GM12878 (cell line): ENCODE measurements around the gene KLHL26. TPM values are rescaled to one million over a fixed set of nuclear protein-coding genes. Genes with fewer than 3 reads are reported as not detected.

Experiments used
- ASH2L ChIP-seq: fragments of 300-600, 200-600 bp; sonication (generic); IDR thresholded peaks from 2 replicates; pipeline ENCODE4 v1.6.1; 2017; ENCODE audit warnings: low read depth, mild to moderate bottlenecking, borderline replicate concordance
- BACH1 ChIP-seq: fragments of 450-650 bp; IDR thresholded peaks from 2 replicates; pipeline ENCODE4 v1.6.1; 2017; ENCODE audit warnings: mild to moderate bottlenecking, borderline replicate concordance
- CUX1 ChIP-seq: IDR thresholded peaks from 2 replicates; pipeline ENCODE4 v1.6.1; 2012; ENCODE audit warnings: improper control_type of control experiment, low read depth, low read length; ENCODE audit not compliant: insufficient replicate concordance
- DPF2 ChIP-seq: fragments of 450-650 bp; IDR thresholded peaks from 2 replicates; pipeline ENCODE4 v1.6.1; 2017; ENCODE audit warnings: mild to moderate bottlenecking
- E2F4 ChIP-seq: IDR thresholded peaks from 2 replicates; pipeline ENCODE4 v1.6.1; 2012; ENCODE audit warnings: low read depth, low read length, improper control_type of control experiment
- ESRRA ChIP-seq: IDR thresholded peaks from 2 replicates; pipeline ENCODE4 v1.6.1; 2012; ENCODE audit warnings: mild to moderate bottlenecking, low read length, improper control_type of control experiment
- FOXM1 ChIP-seq: IDR thresholded peaks from 2 replicates; pipeline ENCODE4 v1.6.1; 2012; ENCODE audit warnings: low read depth, mild to moderate bottlenecking, inconsistent platforms, low read length, moderate library complexity
- JUNB ChIP-seq: IDR thresholded peaks from 2 replicates; pipeline ENCODE4 v1.6.1; 2016; ENCODE audit warnings: antibody characterized with exemption, mild to moderate bottlenecking
- MTA3 ChIP-seq: IDR thresholded peaks from 2 replicates; pipeline ENCODE4 v1.6.1; 2012; ENCODE audit warnings: low read length, inconsistent platforms, borderline replicate concordance
- PKNOX1 ChIP-seq: fragments of 450-650 bp; IDR thresholded peaks from 2 replicates; pipeline ENCODE4 v1.6.1; 2016; ENCODE audit warnings: mild to moderate bottlenecking
- SMARCA5 ChIP-seq: fragments of 450-650 bp; IDR thresholded peaks from 2 replicates; pipeline ENCODE4 v1.6.1; 2017; ENCODE audit warnings: mild to moderate bottlenecking
- SUZ12 ChIP-seq: fragments of 200-600 bp; sonication (generic); IDR thresholded peaks from one replicate; pipeline ENCODE4 v1.6.1; 2018; ENCODE audit warnings: antibody characterized with exemption, mild to moderate bottlenecking; ENCODE audit not compliant: unreplicated experiment
- TAF1 ChIP-seq: IDR thresholded peaks from 2 replicates; pipeline ENCODE4 v1.6.1; 2011; ENCODE audit warnings: mild to moderate bottlenecking, low read depth, low read length, borderline replicate concordance
- TBL1XR1 ChIP-seq: IDR thresholded peaks from 2 replicates; pipeline ENCODE4 v1.6.1; 2012; ENCODE audit warnings: low read depth, low read length, improper control_type of control experiment
- ZNF384 ChIP-seq: IDR thresholded peaks from 2 replicates; pipeline ENCODE4 v1.6.1; 2012; ENCODE audit warnings: low read depth, mild to moderate bottlenecking, low read length, improper control_type of control experiment, borderline replicate concordance
- ZSCAN29 ChIP-seq: fragments of 450-650 bp; IDR thresholded peaks from 2 replicates; pipeline ENCODE4 v1.6.1; 2017; ENCODE audit warnings: mild to moderate bottlenecking, moderate library complexity
- polyA plus RNA-seq, 11 experiments: library from polyadenylated mRNA; depleted of rRNA in 4 of 11; unstranded in 6 of 11; stranded (reverse) in 5 of 11; fragments of >200 nt; fragmentation: Nextera tagmentation in 4 of 11; fragmentation: Illumina TruSeq in 1 of 11; extraction: Ambion mirVana in 4 of 11; extraction: Trizol in 1 of 11; gene quantifications; 1 replicate in 1 of 11; 2 replicates in 10 of 11; pipeline versions ENCODE4 v1.2.1 to v1.2.3, GENCODE V29; 2011 to 2016; ENCODE audit warnings: inconsistent platforms in 2 of 11, missing spikeins in 2 of 11, low read depth in 1 of 11
- total RNA-seq, 4 experiments: library from RNA; depleted of rRNA in 3 of 4; stranded (reverse); fragments of >200 nt in 3 of 4; fragmentation: Illumina TruSeq in 1 of 4; extraction: Trizol in 1 of 4; gene quantifications; 2 replicates each; pipeline versions ENCODE4 v1.2.1 to v1.2.3, GENCODE V29; 2013 to 2021
- TF ChIP-seq, protein P1 (sequence below): fragments of 450-650 bp; IDR thresholded peaks from 2 replicates; pipeline ENCODE4 v1.6.1; 2014; ENCODE audit warnings: mild to moderate bottlenecking
- TF ChIP-seq, protein P2 (sequence below): fragments of 450-650 bp; IDR thresholded peaks from 2 replicates; pipeline ENCODE4 v1.6.1; 2017; ENCODE audit warnings: antibody characterized with exemption, mild to moderate bottlenecking, moderate library complexity

The KLHL26 gene
- total and polyA plus RNA-seq, 10 of the 15 experiments (the other 5 are each of a cell fraction or from before 2014, with no cell fraction given), result 0.18 to 14.6 (median 2.9) TPM

DNA sequence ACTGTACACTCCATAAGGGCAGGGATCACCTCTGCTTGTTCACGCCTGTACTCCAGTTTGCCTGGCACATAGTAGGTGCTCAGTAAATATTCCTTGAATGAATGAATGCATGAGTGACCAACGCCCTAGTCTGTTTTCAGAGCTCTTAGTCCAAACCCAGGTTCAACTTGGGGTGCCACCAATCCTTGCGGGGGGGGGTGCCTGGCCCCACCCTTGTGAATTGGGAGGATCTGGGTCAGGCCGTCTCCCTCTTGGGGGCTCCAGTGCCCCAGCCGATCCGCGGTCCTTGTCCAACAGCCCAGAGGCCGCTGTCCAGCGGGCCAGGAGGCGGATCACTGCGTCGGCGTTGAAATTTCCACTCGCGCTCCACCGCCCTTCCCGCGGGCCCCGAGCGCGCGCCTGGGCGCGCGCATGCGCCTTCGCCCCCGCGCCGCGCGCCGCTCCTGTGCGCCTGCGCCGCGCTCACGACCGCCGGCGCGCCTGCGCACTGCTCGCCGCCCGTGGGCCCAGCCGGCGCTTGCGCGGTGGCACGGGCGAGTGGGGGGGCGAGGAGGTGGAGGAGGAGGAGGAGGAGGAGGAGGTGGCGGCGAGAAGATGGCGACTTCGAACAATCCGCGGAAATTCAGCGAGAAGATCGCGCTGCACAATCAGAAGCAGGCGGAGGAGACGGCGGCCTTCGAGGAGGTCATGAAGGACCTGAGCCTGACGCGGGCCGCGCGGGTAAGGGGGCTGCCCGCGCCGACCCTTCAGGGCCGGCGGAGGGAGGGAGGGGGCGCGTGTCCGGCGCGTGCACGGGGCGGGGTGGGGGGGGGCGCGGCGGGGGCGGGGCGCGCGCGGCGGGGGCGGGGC lies 46.5 kb downstream of the KLHL26 start, which contains the start of gene CRTC1 (continued):
- peak; percentile 82; the same call in 1 of the 2 replicates for TF ChIP-seq TAF1
- TF ChIP-seq ZNF384, result no peak
- TF ChIP-seq TBL1XR1, result no peak
- no peak for TF ChIP-seq PKNOX1
- TF ChIP-seq, protein P1, sequence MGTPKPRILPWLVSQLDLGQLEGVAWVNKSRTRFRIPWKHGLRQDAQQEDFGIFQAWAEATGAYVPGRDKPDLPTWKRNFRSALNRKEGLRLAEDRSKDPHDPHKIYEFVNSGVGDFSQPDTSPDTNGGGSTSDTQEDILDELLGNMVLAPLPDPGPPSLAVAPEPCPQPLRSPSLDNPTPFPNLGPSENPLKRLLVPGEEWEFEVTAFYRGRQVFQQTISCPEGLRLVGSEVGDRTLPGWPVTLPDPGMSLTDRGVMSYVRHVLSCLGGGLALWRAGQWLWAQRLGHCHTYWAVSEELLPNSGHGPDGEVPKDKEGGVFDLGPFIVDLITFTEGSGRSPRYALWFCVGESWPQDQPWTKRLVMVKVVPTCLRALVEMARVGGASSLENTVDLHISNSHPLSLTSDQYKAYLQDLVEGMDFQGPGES, result no peak
- TF ChIP-seq ASH2L, result no peak
- TF ChIP-seq FOXM1, result no peak
- TF ChIP-seq E2F4, result no peak
- TF ChIP-seq JUNB, result no peak
- no peak for TF ChIP-seq SMARCA5
- TF ChIP-seq MTA3, result no peak
- no peak for TF ChIP-seq SUZ12
- peak; percentile 48; the same call in 1 of the 2 replicates for TF ChIP-seq BACH1
- no peak for TF ChIP-seq ZSCAN29
- TF ChIP-seq, protein P2, sequence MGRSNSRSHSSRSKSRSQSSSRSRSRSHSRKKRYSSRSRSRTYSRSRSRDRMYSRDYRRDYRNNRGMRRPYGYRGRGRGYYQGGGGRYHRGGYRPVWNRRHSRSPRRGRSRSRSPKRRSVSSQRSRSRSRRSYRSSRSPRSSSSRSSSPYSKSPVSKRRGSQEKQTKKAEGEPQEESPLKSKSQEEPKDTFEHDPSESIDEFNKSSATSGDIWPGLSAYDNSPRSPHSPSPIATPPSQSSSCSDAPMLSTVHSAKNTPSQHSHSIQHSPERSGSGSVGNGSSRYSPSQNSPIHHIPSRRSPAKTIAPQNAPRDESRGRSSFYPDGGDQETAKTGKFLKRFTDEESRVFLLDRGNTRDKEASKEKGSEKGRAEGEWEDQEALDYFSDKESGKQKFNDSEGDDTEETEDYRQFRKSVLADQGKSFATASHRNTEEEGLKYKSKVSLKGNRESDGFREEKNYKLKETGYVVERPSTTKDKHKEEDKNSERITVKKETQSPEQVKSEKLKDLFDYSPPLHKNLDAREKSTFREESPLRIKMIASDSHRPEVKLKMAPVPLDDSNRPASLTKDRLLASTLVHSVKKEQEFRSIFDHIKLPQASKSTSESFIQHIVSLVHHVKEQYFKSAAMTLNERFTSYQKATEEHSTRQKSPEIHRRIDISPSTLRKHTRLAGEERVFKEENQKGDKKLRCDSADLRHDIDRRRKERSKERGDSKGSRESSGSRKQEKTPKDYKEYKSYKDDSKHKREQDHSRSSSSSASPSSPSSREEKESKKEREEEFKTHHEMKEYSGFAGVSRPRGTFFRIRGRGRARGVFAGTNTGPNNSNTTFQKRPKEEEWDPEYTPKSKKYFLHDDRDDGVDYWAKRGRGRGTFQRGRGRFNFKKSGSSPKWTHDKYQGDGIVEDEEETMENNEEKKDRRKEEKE, result no peak
- no peak for TF ChIP-seq CUX1
- TF ChIP-seq ESRRA, result no peak
- TF ChIP-seq DPF2, result peak; percentile 91
